Measurements from ENCODE around the gene ESCO1.

ESCO1 gene

DNA sequence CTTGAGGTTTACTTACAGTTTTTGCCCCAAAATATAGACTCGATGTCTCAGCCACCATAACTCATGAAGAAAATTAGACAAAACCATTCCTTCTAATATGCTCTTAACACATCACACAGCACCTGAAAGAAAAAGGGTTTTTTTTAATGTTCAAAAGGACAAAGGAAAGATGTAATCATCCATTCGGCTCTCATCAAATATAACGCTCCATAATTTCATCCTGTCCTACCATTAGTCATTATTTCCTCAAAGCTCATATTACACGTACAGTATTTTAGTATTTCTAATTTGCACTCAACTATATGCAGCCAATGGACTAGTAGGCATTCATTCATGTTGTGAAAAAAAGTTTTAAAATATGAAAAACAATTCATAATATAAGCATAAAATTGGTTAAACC is 24.8 kb downstream of the ESCO1 start:
- DNase-seq: no peak

DNA sequence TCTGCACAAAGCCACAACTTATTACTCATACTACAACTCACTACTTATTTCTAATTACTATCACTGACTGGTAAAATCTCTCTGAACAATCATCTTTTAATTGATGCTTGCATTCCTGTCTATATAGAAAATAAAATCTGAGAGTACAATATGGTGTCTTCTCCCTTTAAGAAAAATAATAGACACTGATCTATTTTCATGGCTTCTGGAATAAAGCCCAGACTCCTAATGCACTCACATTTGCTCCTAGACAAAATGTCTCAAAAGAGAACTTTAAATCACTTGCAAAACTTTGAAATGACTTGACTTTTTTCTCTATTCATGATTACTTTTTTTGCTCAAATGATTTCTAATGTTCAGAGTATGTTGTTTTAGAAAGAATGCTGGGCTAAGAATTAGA is 28.7 kb downstream of the ESCO1 start:
- DNase-seq: no peak

DNA sequence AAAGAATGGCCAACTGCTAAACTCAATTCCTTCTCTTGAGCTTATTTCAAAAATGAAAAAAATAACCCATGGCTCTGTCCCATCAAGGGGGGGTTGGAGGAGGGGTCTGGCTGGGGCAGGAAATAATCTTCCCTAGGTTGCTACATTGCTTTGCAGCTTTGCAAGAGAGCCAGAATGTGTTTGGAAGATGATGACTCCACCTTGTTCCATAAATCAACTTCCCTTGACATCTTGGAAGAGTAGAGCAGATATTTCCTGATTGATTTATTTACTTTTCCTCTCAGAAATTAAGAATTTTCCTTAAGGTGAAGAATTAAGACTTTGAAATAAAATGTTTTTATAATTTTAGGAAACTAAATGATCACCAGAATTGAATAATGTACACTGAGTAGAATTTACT is 41.3 kb downstream of the ESCO1 start:
- DNase-seq: no peak

GRCh38 chr18:21557607-21558253 is 42.8 kb downstream of the ESCO1 start:
- no peak for DNase-seq

- no peak for DNase-seq
Observed at GRCh38 chr18:21550510-21550970, 50.0 kb downstream of the ESCO1 start.

DNA sequence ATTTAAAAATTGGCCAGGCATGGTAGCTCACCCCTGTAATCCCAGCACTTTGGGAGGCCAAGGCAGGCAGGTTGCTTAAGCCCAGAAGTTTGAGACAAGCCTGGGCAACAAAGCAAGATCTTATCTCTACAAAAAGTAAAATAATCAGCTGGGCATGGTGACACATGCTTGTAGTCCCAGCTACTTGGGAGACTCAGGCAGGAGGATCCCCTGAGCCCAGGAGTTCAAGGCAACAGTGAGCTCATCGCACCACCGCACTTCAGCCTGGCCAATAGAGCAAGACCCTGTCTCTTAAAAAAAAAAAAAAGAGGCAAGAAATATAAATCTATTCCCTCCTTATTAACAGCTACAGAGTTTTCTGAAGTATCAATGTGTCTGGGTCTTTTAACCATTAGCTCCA is 51.9 kb downstream of the ESCO1 start:
- DNase-seq: no peak

DNA sequence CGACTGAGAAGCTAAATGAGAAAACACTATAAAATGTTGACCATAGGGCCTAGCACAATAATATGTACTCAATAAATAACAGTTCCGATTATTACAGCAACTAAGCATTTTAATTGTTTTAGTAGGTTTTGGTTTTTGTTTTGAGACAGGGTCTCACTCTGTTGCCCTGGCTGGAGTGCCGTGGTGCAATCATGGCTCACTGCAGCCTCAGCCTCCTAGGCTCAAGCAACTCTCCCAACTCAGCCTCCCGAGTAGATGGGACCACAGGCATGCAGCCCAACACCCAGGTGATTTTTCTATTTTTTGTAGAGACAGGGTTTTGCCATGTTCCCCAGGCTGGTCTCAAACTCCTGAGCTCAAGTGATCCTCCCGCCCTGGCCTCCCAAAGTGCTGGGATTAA is 54.1 kb downstream of the ESCO1 start:
- DNase-seq: no peak

GRCh38 chr18:21538230-21538629 is 62.3 kb downstream of the ESCO1 start:
- no peak for DNase-seq

DNA sequence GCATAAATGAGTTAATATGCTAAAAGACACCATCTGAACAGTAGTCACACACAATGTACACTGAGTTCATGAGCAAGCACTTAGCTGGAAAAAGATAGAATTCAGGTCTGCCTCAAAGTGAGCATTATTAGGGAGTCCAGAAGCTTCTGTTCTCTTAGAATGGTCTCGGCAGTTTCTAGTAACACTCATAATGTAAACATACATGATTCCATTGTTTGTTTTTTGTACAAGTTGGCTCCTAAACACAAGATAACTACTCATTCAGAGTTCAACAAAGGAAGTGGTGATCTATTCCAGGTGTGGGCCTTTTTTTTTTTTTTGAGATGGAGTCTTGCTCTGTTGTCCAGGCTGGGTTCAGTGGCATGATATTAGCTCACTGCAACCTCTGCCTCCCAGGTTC is 66.2 kb downstream of the ESCO1 start:
- no peak for DNase-seq

DNA sequence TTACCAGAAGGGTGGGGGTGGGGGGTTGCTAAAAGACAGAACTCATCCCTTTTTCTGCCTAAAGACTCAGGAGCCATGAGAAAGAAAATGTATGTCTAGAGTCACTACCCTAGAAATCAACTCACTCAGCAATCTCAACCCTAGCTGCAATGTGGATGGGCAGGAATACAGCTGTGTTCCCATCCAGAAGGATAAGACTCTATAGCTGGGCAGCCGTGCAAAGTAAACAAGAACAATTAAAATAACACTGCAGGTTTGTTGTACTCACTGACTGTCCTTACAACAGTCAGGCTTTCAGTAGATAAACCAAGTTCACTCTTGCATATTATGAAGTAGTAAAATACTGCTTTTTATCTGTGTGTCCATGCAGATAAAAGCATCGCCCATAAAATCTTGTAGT is 74.0 kb downstream of the ESCO1 start:
- no peak for DNase-seq

DNA sequence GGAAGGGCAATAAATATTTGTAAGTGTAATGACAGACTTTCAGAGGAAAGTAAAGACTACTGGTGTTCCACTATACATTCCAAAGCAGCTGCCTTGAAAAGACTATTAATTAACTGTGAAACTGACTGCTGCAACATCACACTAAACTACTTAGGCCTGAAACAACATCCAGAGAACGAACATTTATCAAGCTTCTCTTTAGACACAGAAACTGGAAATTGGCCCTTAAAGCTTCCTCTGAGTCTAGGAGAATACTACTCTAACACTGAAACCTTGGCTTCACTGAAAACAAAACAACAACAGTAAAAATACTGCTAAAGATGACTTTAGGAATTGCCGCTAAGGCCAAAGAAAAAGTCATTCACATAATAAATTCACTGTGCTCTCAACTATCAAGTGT is 74.6 kb downstream of the ESCO1 start:
- no peak for DNase-seq

DNA sequence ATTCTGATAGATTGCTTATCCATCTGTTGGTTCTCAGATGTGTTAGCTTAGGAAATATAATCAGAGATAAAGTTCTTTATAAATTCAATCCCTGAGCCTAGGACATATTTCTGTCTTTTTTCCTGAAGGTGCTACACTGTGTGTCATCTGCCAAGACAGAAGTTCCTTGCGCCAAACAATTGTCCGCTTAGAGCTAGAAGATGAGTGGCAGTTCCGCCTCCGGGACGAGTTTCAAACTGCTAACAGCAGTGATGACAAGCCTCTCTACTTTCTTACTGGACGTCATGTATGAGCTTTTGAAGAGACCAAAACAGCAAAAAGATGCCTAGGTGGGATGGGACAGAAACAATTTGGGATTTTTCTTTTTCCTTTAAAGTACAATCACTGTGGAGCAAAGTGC is 78.0 kb downstream of the ESCO1 start:
- no peak for DNase-seq

- no peak for DNase-seq
Observed at GRCh38 chr18:21513741-21514140, 86.8 kb downstream of the ESCO1 start.

- no peak for DNase-seq
Observed at GRCh38 chr18:21513292-21513691, 87.2 kb downstream of the ESCO1 start.

- no peak for DNase-seq
Observed at GRCh38 chr18:21509062-21509461, 91.4 kb downstream of the ESCO1 start.

DNA sequence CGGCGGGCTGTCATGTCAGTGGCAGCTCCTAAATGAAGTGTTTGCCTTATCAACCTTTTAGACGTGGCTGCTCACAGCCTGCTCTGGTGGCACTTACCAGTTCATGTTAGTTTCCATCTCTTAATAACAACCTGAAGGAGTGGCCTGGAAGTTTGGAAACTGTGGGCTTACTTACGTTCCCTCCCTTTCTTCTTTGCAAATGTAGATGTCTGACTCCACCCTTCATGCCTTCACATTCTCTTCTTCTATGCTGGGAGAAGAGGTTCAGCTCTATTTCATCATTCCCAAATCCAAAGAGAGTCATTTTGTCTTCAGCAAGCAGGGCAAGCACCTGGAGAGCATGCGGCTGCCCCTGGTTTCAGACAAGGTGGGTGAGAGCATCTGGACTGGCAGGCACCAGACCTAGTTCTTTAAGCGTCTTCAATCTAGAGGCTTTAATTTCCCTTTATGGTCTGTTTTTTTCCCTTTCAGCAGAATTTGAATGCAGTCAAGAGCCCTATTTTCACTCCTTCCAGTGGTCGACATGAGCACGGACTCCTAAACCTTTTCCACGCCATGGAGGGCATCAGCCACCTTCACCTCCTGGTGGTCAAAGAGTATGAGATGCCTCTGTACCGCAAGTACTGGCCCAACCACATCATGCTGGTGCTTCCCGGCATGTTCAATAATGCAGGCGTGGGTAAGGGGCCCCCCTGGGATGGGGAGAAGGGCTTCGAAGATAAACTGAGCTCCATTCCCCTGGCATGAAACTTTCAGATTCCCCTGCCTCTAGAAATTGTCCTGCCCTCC is 92.4 kb downstream of the ESCO1 start:
- no peak for DNase-seq

GRCh38 chr18:21502661-21503060 is 97.8 kb downstream of the ESCO1 start:
- no peak for DNase-seq

- no peak for DNase-seq
Observed at GRCh38 chr18:21499997-21500396, 100.5 kb downstream of the ESCO1 start.

GRCh38 chr18:21496277-21496835 is 104.1 kb downstream of the ESCO1 start:
- DNase-seq: no peak

DNA sequence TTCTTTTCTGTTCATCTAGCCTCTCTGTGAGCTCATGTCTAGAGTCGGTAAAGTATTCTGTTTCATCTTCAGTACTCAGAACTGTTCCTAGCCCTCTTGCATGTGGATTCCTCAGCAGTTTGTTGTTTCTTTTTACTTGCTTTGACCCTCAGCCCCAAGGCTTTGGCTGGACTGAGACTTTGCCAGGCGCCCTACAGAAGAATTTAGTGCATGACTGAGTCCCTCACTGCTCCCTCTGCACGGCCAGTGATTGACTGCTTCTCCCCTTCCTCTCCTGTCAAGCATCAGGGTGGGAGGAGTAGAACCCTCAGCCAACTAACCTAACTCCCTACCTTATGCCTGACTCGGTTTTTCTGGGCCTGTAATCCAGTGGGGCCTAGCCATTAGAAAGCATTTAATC is 109.8 kb downstream of the ESCO1 start:
- no peak for DNase-seq

DNA sequence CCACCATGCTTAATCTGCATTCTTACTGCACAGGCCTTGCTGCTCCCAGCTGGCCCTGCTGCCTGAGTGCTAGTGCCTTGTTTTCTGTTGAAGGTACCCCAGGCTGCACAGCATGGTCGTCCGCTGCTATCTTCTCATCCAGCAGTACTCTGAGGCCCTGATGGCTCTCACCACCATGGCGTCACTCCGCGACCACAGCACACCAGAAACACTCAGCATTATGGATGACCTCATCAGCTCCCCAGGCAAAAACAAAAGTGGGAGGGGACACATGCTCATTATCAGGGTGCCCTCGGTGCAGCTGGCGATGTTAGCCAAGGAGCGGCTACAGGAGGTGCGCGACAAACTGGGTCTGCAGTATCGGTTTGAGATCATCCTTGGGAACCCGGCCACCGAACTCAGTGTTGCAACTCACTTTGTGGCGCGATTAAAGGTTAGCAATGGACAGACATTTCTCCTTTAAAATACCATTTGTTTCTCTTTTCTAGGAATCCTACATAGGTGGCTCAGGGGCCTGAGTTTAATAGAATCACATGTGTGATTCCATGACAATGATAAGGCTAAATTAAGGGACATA is 110.5 kb downstream of the ESCO1 start:
- no peak for DNase-seq

- no peak for DNase-seq
Observed at GRCh38 chr18:21489119-21489750, 111.3 kb downstream of the ESCO1 start.

- DNase-seq: no peak
Observed at GRCh38 chr18:21486905-21487437, 113.5 kb downstream of the ESCO1 start.
